Liver (tissue), 3 donors: ENCODE measurements around the gene UQCR10.

Source experiments
- JUND ChIP-seq, 2 donors: IDR thresholded peaks; 2 replicates each; pipeline ENCODE4 v1.6.1; 2016; ENCODE audit warnings: antibody characterized with exemption in 2 of 2
- RXRA ChIP-seq, 2 donors: IDR thresholded peaks; 2 replicates each; pipeline ENCODE4 v1.6.1; 2017 to 2018; ENCODE audit warnings: antibody characterized with exemption in 2 of 2, mild to moderate bottlenecking in 1 of 2
- SP1 ChIP-seq: IDR thresholded peaks from 2 replicates; pipeline ENCODE4 v1.6.1; 2018; ENCODE audit warnings: antibody characterized with exemption, mild to moderate bottlenecking
- YY1 ChIP-seq: IDR thresholded peaks from 2 replicates; pipeline ENCODE4 v1.6.1; 2016; ENCODE audit warnings: antibody characterized with exemption, mild to moderate bottlenecking
- TF ChIP-seq, protein P1 (sequence below): fragments of 150-350 bp; IDR thresholded peaks from 2 replicates; pipeline ENCODE4 v1.5.1; 2017; ENCODE audit warnings: improper control_type of control experiment, low read depth, low read length; ENCODE audit not compliant: missing input control
- TF ChIP-seq, protein P2 (sequence below): IDR thresholded peaks from 2 replicates; pipeline ENCODE4 v1.6.1; 2016; ENCODE audit warnings: antibody characterized with exemption
- donor health status: healthy.
- donor health status: healthy.

DNA sequence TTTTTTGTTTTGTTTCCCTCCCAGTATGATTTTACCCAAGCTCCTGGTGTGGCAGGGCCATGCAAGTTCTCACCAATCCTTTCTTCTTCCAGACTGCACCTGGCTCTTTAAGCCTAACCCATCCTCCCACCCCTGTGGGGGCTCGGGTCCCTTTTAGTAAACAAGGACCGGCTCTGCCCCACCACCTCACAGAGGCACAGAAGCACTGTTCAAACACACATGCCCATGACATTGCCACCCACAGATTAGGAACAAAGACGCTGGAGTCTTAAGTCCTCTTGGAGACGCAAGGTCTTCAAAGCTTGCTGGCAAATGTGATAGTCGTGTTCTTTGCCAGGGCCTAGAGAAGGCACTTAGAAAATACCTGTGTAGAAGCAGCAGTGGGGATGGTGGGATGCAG, 18.9 kb downstream of the UQCR10 start:
- TF ChIP-seq, protein P1, sequence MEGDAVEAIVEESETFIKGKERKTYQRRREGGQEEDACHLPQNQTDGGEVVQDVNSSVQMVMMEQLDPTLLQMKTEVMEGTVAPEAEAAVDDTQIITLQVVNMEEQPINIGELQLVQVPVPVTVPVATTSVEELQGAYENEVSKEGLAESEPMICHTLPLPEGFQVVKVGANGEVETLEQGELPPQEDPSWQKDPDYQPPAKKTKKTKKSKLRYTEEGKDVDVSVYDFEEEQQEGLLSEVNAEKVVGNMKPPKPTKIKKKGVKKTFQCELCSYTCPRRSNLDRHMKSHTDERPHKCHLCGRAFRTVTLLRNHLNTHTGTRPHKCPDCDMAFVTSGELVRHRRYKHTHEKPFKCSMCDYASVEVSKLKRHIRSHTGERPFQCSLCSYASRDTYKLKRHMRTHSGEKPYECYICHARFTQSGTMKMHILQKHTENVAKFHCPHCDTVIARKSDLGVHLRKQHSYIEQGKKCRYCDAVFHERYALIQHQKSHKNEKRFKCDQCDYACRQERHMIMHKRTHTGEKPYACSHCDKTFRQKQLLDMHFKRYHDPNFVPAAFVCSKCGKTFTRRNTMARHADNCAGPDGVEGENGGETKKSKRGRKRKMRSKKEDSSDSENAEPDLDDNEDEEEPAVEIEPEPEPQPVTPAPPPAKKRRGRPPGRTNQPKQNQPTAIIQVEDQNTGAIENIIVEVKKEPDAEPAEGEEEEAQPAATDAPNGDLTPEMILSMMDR: no peak
- no peak for TF ChIP-seq JUND (IDR thresholded peaks at IDR 0.05)
- TF ChIP-seq, protein P2, sequence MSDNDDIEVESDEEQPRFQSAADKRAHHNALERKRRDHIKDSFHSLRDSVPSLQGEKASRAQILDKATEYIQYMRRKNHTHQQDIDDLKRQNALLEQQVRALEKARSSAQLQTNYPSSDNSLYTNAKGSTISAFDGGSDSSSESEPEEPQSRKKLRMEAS: no peak
- no peak for TF ChIP-seq YY1
- TF ChIP-seq RXRA (IDR thresholded peaks at IDR 0.05): no peak
- no peak for TF ChIP-seq SP1
